ENCODE measurements around the gene FBXW2. TPM values are rescaled to one million over a fixed set of nuclear protein-coding genes. Genes with fewer than 3 reads are reported as not detected.

Gene FBXW2
- total RNA-seq, 1 experiment from 2014 or later = 62.1 TPM

DNA sequence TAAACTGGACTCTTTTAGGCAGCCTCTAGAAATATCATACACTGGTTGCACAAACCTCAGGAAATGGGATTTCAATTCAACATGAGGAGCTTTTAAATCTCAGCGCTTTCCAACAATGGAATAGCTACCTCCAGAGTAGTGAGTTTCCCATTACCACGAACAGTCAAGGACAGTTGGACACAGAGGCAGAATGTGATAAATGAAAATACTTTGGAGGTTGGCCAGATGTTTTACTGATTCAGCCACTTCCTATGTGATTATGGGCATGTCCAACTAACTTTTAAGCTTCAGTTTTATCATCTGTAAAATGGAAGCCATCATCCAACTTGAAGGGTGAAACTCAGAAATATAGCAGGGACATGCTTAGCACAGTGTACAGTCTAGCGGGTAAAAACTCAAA lies 2.1 kb downstream of the FBXW2 start:
- no peak overlapping the region for H3K9ac ChIP-seq (ENCODE audit: extremely low read depth, insufficient read length, low read length)
- no peaks in the 10 kb centered on the region for H3K9me3 ChIP-seq (ENCODE audit: control insufficient read depth, low read depth, low read length)
- no peak overlapping the region for H4K8ac ChIP-seq (replicated peaks; ENCODE audit: insufficient read length, low read depth, low read length)
- H2BK15ac ChIP-seq (ENCODE audit: low read depth, low read length) = no peak overlapping the region
- Mint-ChIP-seq H3K27me3 (ENCODE audit: low read depth) (no peaks in the 10 kb centered on the region), H3K4me1 (peaks cover 10 to 14% of the 10 kb centered on the region in 2 experiments), H3K4me3 (peak overlapping the region in 1 of 2 experiments; percentile 93; a peak in 1 of 5 replicates), H3K9me3 (peaks cover 0 to 2% of the 10 kb centered on the region in 2 experiments; a peak in 1 of 5 replicates), H3K36me3 (ENCODE audit: insufficient read depth in 1 of 3, low read depth in 3 of 3) (peaks cover 17 to 40% (median 32%) of the 10 kb centered on the region in 3 experiments), H3K27ac (no peak overlapping the region)
- WGBS (ENCODE audit: extremely low coverage, insufficient read length, low lambda C conversion rate) = no CpG with 5 or more reads among the region's 3 CpGs
- no peak overlapping the region for H2BK12ac ChIP-seq (ENCODE audit: insufficient read length, low read depth, low read length)
- no peak overlapping the region for H3K18ac ChIP-seq (ENCODE audit: insufficient read length, low read depth, low read length)
- peaks cover 2% of the 10 kb centered on the region for H3K79me1 ChIP-seq (ENCODE audit: insufficient read depth, low read depth, low read length, poor library complexity, severe bottlenecking)
- H3K23me2 ChIP-seq (ENCODE audit: insufficient read length, low read depth, low read length, poor library complexity, severe bottlenecking) = peaks cover 8% of the 10 kb centered on the region
- no peaks in the 10 kb centered on the region for H3K27me3 ChIP-seq (ENCODE audit: insufficient read depth, low read length)
- H3K4me2 ChIP-seq (ENCODE audit: insufficient read depth, insufficient read length, low read length) = no peak overlapping the region
- no peak overlapping the region for H2AFZ ChIP-seq (ENCODE audit: low read length)
- H3K23ac ChIP-seq (ENCODE audit: insufficient read length, low read depth, low read length) = no peak overlapping the region
- no peak overlapping the region for H2BK20ac ChIP-seq (ENCODE audit: low read depth, low read length, poor library complexity, severe bottlenecking)
- H3T11ph ChIP-seq (ENCODE audit: low read length) = no peak overlapping the region
- no peak overlapping the region for H2AK5ac ChIP-seq (ENCODE audit: insufficient read length, low read length)
- no peaks in the 10 kb centered on the region for H4K20me1 ChIP-seq (ENCODE audit: control insufficient read depth, insufficient read depth, insufficient read length)
- no peak overlapping the region for H3K4ac ChIP-seq (ENCODE audit: low read depth, low read length)
- no peak overlapping the region for H2BK120ac ChIP-seq (ENCODE audit: low read depth, low read length, poor library complexity, severe bottlenecking)
- H3K79me2 ChIP-seq (ENCODE audit: insufficient read depth, low read length) = peaks cover 14% of the 10 kb centered on the region; the same call in 1 of the 2 replicates
- H3K56ac ChIP-seq (ENCODE audit: insufficient read length, low read depth, low read length) = no peak overlapping the region
- H3K27ac ChIP-seq (ENCODE audit: insufficient read length, low read depth, low read length) = no peak overlapping the region
- no peak overlapping the region for H2BK5ac ChIP-seq (ENCODE audit: insufficient read length, low read length)
- TF ChIP-seq, protein P1, sequence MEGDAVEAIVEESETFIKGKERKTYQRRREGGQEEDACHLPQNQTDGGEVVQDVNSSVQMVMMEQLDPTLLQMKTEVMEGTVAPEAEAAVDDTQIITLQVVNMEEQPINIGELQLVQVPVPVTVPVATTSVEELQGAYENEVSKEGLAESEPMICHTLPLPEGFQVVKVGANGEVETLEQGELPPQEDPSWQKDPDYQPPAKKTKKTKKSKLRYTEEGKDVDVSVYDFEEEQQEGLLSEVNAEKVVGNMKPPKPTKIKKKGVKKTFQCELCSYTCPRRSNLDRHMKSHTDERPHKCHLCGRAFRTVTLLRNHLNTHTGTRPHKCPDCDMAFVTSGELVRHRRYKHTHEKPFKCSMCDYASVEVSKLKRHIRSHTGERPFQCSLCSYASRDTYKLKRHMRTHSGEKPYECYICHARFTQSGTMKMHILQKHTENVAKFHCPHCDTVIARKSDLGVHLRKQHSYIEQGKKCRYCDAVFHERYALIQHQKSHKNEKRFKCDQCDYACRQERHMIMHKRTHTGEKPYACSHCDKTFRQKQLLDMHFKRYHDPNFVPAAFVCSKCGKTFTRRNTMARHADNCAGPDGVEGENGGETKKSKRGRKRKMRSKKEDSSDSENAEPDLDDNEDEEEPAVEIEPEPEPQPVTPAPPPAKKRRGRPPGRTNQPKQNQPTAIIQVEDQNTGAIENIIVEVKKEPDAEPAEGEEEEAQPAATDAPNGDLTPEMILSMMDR (conservative IDR thresholded peaks at IDR 0.05) = no peak
- H4K5ac ChIP-seq (ENCODE audit: insufficient read length, low read depth, low read length) = no peak overlapping the region
- H4K91ac ChIP-seq (ENCODE audit: insufficient read length, low read depth, low read length) = no peak overlapping the region
- H3K4me1 ChIP-seq (ENCODE audit: insufficient read depth, low read length) = 0 out of 2 replicates have a peak, but pooled peaks cover 3% of the 10 kb centered on the region
- H3K14ac ChIP-seq (ENCODE audit: insufficient read depth, low read length) = no peak overlapping the region
- no peak for DNase-seq

All from H9 (cell line).